GM18502 (cell line): Measurements from ENCODE around the gene CHCHD4.
"Not testable (repeated sequence)": the region's sequence is repeated elsewhere in the genome, so short reads cannot be mapped to it uniquely, and the experiment has no call there.

Experiments used
- ATAC-seq: cut with Tn5 transposase; IDR thresholded peaks from one replicate; pipeline ENCODE4 v1.9.1; 2021; ENCODE audit warnings: mild to moderate bottlenecking; ENCODE audit not compliant: unreplicated experiment, poor library complexity

The CHCHD4 gene

GRCh38 chr3:14123308-14124222 lies 1.1 kb downstream of the CHCHD4 start:
- ATAC-seq = no peak

GRCh38 chr3:14122301-14122700 lies 2.4 kb downstream of the CHCHD4 start:
- no peak for ATAC-seq

GRCh38 chr3:14121859-14122258 lies 2.8 kb downstream of the CHCHD4 start:
- no peak for ATAC-seq

GRCh38 chr3:14120921-14121448 lies 3.7 kb downstream of the CHCHD4 start:
- ATAC-seq = not testable (repeated sequence)

GRCh38 chr3:14120111-14120920 lies 4.4 kb downstream of the CHCHD4 start:
- ATAC-seq = no peak

- ATAC-seq = no peak
These were observed 5.0 kb downstream of the CHCHD4 start for GRCh38 chr3:14119651-14120050.

- ATAC-seq = no peak
These were observed 6.0 kb downstream of the CHCHD4 start for GRCh38 chr3:14118400-14119381.

GRCh38 chr3:14117468-14118399 lies 6.9 kb downstream of the CHCHD4 start:
- no peak for ATAC-seq

- ATAC-seq = no peak
These were observed 10.6 kb downstream of the CHCHD4 start for GRCh38 chr3:14113965-14114635.

- ATAC-seq = no peak
These were observed 14.0 kb downstream of the CHCHD4 start for GRCh38 chr3:14110699-14111098.

- ATAC-seq = not testable (repeated sequence)
These were observed 14.8 kb downstream of the CHCHD4 start for GRCh38 chr3:14109821-14110220.

GRCh38 chr3:14097616-14098391 lies 26.9 kb downstream of the CHCHD4 start:
- ATAC-seq = no peak

- ATAC-seq = no peak
These were observed 27.9 kb downstream of the CHCHD4 start for GRCh38 chr3:14096742-14097141.

- no peak for ATAC-seq
These were observed 30.8 kb downstream of the CHCHD4 start for GRCh38 chr3:14093831-14094230.

GRCh38 chr3:14092464-14092863 lies 32.2 kb downstream of the CHCHD4 start:
- no peak for ATAC-seq

- not testable (repeated sequence) for ATAC-seq
These were observed 32.7 kb downstream of the CHCHD4 start for GRCh38 chr3:14091959-14092358.

- ATAC-seq = not testable (repeated sequence)
These were observed 37.2 kb downstream of the CHCHD4 start for GRCh38 chr3:14087461-14087860.
